Memory B cell (primary cell): ENCODE results near the gene DDI1.

Source experiments
- ATAC-seq: fragments of 150-1000 bp; cut with Tn5 transposase; 2 replicates; pipeline ENCODE4 v1.10.0; 2021; ENCODE audit warnings: low read depth, mild to moderate bottlenecking, moderate library complexity
- DNase-seq, 2 donors: peaks; one replicate each; pipeline ENCODE4 v3.0.0; 2022; ENCODE audit warnings: low spot score in 2 of 2
- H3K27ac Mint-ChIP-seq: one replicate; pipeline ENCODE4 v1.8.0; 2022; ENCODE audit warnings: mild to moderate bottlenecking, moderate library complexity, mixed read lengths
- H3K27me3 Mint-ChIP-seq: one replicate; pipeline ENCODE4 v1.8.0; 2022; ENCODE audit warnings: mixed read lengths
- H3K36me3 Mint-ChIP-seq: one replicate; pipeline ENCODE4 v1.8.0; 2022; ENCODE audit warnings: mild to moderate bottlenecking, mixed read lengths
- H3K4me1 Mint-ChIP-seq: one replicate; pipeline ENCODE4 v1.8.0; 2022; ENCODE audit warnings: mixed read lengths
- H3K4me3 Mint-ChIP-seq: one replicate; pipeline ENCODE4 v1.8.0; 2022; ENCODE audit warnings: mild to moderate bottlenecking, moderate library complexity, mixed read lengths
- H3K9me3 Mint-ChIP-seq: one replicate; pipeline ENCODE4 v1.8.0; 2022; ENCODE audit warnings: mixed read lengths

DDI1 gene

GRCh38 chr11:104053743-104054478, 17.5 kb downstream of the DDI1 start:
- no peaks in the 10 kb centered on the region for H3K9me3 Mint-ChIP-seq
- DNase-seq, result no peak
- H3K36me3 Mint-ChIP-seq, result no peaks in the 10 kb centered on the region
- H3K4me3 Mint-ChIP-seq, result no peak overlapping the region
- H3K27ac Mint-ChIP-seq, result no peak overlapping the region
- H3K4me1 Mint-ChIP-seq, result no peaks in the 10 kb centered on the region
- ATAC-seq, result no peak
- no peaks in the 10 kb centered on the region for H3K27me3 Mint-ChIP-seq

- H3K4me3 Mint-ChIP-seq, result no peak overlapping the region
- no peaks in the 10 kb centered on the region for H3K27me3 Mint-ChIP-seq
- ATAC-seq (no peak), DNase-seq (no peak)
- H3K27ac Mint-ChIP-seq, result no peak overlapping the region
- H3K36me3 Mint-ChIP-seq, result no peaks in the 10 kb centered on the region
- no peaks in the 10 kb centered on the region for H3K9me3 Mint-ChIP-seq
- H3K4me1 Mint-ChIP-seq, result no peaks in the 10 kb centered on the region
Measured at GRCh38 chr11:104054911-104055529, 18.6 kb downstream of the DDI1 start.

GRCh38 chr11:104055596-104055995, 19.2 kb downstream of the DDI1 start:
- no peak for DNase-seq
- Mint-ChIP-seq H3K27ac (no peak overlapping the region), H3K36me3 (no peaks in the 10 kb centered on the region), H3K9me3 (no peaks in the 10 kb centered on the region), H3K4me1 (no peaks in the 10 kb centered on the region), H3K4me3 (no peak overlapping the region), H3K27me3 (no peaks in the 10 kb centered on the region)
- no peak for ATAC-seq

GRCh38 chr11:104057908-104058307, 21.5 kb downstream of the DDI1 start:
- H3K9me3 Mint-ChIP-seq, result no peaks in the 10 kb centered on the region
- H3K27ac Mint-ChIP-seq, result no peak overlapping the region
- no peaks in the 10 kb centered on the region for H3K27me3 Mint-ChIP-seq
- ATAC-seq (no peak), DNase-seq (no peak)
- no peaks in the 10 kb centered on the region for H3K36me3 Mint-ChIP-seq
- peaks cover 3% of the 10 kb centered on the region for H3K4me1 Mint-ChIP-seq
- no peak overlapping the region for H3K4me3 Mint-ChIP-seq

GRCh38 chr11:104058680-104059079, 22.2 kb downstream of the DDI1 start:
- H3K4me3 Mint-ChIP-seq, result no peak overlapping the region
- H3K27ac Mint-ChIP-seq, result no peak overlapping the region
- no peaks in the 10 kb centered on the region for H3K27me3 Mint-ChIP-seq
- peaks cover 3% of the 10 kb centered on the region for H3K9me3 Mint-ChIP-seq
- H3K4me1 Mint-ChIP-seq, result peaks cover 5% of the 10 kb centered on the region
- no peak for DNase-seq
- no peak for ATAC-seq
- H3K36me3 Mint-ChIP-seq, result no peaks in the 10 kb centered on the region

GRCh38 chr11:104060004-104060794, 23.8 kb downstream of the DDI1 start:
- H3K4me1 Mint-ChIP-seq, result peaks cover 5% of the 10 kb centered on the region
- H3K4me3 Mint-ChIP-seq, result no peak overlapping the region
- peaks cover 3% of the 10 kb centered on the region for H3K9me3 Mint-ChIP-seq
- no peaks in the 10 kb centered on the region for H3K36me3 Mint-ChIP-seq
- no peak for DNase-seq
- no peaks in the 10 kb centered on the region for H3K27me3 Mint-ChIP-seq
- H3K27ac Mint-ChIP-seq, result no peak overlapping the region
- ATAC-seq, result no peak

- Mint-ChIP-seq H3K36me3 (no peaks in the 10 kb centered on the region), H3K27ac (no peak overlapping the region), H3K4me3 (no peak overlapping the region), H3K4me1 (peaks cover 5% of the 10 kb centered on the region), H3K9me3 (peaks cover 3% of the 10 kb centered on the region), H3K27me3 (no peaks in the 10 kb centered on the region)
- no peak for ATAC-seq
- no peak for DNase-seq
Measured at GRCh38 chr11:104060820-104061219, 24.4 kb downstream of the DDI1 start.

GRCh38 chr11:104061853-104062521, 25.5 kb downstream of the DDI1 start:
- Mint-ChIP-seq H3K4me3 (no peak overlapping the region), H3K27me3 (no peaks in the 10 kb centered on the region), H3K4me1 (peaks cover 5% of the 10 kb centered on the region), H3K36me3 (no peaks in the 10 kb centered on the region), H3K9me3 (peaks cover 3% of the 10 kb centered on the region), H3K27ac (no peak overlapping the region)
- DNase-seq (no peak), ATAC-seq (no peak)

- no peak for ATAC-seq
- H3K27ac Mint-ChIP-seq, result no peak overlapping the region
- peaks cover 5% of the 10 kb centered on the region for H3K4me1 Mint-ChIP-seq
- DNase-seq, result no peak
- peaks cover 3% of the 10 kb centered on the region for H3K9me3 Mint-ChIP-seq
- H3K27me3 Mint-ChIP-seq, result no peaks in the 10 kb centered on the region
- no peaks in the 10 kb centered on the region for H3K36me3 Mint-ChIP-seq
- H3K4me3 Mint-ChIP-seq, result no peak overlapping the region
Measured at GRCh38 chr11:104064034-104064630, 27.7 kb downstream of the DDI1 start.

- no peak overlapping the region for H3K27ac Mint-ChIP-seq
- H3K4me3 Mint-ChIP-seq, result no peak overlapping the region
- H3K36me3 Mint-ChIP-seq, result no peaks in the 10 kb centered on the region
- H3K4me1 Mint-ChIP-seq, result peaks cover 3% of the 10 kb centered on the region
- DNase-seq (no peak), ATAC-seq (no peak)
- peaks cover 3% of the 10 kb centered on the region for H3K9me3 Mint-ChIP-seq
- no peaks in the 10 kb centered on the region for H3K27me3 Mint-ChIP-seq
Measured at GRCh38 chr11:104067534-104067933, 31.1 kb downstream of the DDI1 start.

GRCh38 chr11:104073950-104074705, 37.7 kb downstream of the DDI1 start:
- Mint-ChIP-seq H3K9me3 (no peaks in the 10 kb centered on the region), H3K4me3 (no peak overlapping the region), H3K27ac (no peak overlapping the region), H3K36me3 (no peaks in the 10 kb centered on the region), H3K27me3 (no peaks in the 10 kb centered on the region), H3K4me1 (peaks cover 19% of the 10 kb centered on the region)
- ATAC-seq, result peak; percentile 85
- DNase-seq, result peak in 1 of 2 donors; percentile 4

GRCh38 chr11:104075091-104075490, 38.7 kb downstream of the DDI1 start:
- Mint-ChIP-seq H3K9me3 (no peaks in the 10 kb centered on the region), H3K36me3 (no peaks in the 10 kb centered on the region), H3K4me3 (no peak overlapping the region), H3K4me1 (peaks cover 19% of the 10 kb centered on the region), H3K27me3 (no peaks in the 10 kb centered on the region), H3K27ac (no peak overlapping the region)
- no peak for DNase-seq
- ATAC-seq, result no peak

GRCh38 chr11:104075706-104076105, 39.3 kb downstream of the DDI1 start:
- H3K4me3 Mint-ChIP-seq, result no peak overlapping the region

More at GRCh38 chr11:104075706-104076105, 39.3 kb downstream of the DDI1 start:
- Mint-ChIP-seq H3K9me3 (no peaks in the 10 kb centered on the region), H3K4me1 (peaks cover 19% of the 10 kb centered on the region), H3K36me3 (no peaks in the 10 kb centered on the region), H3K27ac (peak overlapping the region; percentile 13), H3K27me3 (no peaks in the 10 kb centered on the region)
- ATAC-seq (no peak), DNase-seq (no peak)
